Tibial artery (tissue), 4 donors: ENCODE results near the gene DEPDC1B.

ENCODE experiments used
- DNase-seq, 2 donors: peaks; one replicate each; pipeline ENCODE4 v3.0.0-alpha.2; 2019
- H3K27ac ChIP-seq, 2 donors: fragments of 200-600 bp; sonication (generic) in 1 of 2; 1 replicate in 1 of 2; 2 replicates in 1 of 2; pipeline ENCODE4 v1.5.1; 2018 to 2019; ENCODE audit warnings: mild to moderate bottlenecking in 1 of 2
- H3K27me3 ChIP-seq, 2 donors: fragments of 200-600 bp; sonication (generic) in 1 of 2; one replicate each; pipeline versions ENCODE4 v1.5.1 to v1.6.0; 2016 to 2019
- H3K36me3 ChIP-seq, 3 donors: fragments of 200-600 bp; sonication (generic) in 2 of 3; one replicate each; pipeline ENCODE4 v1.5.1; 2016 to 2019; ENCODE audit warnings: mild to moderate bottlenecking in 2 of 3
- H3K4me1 ChIP-seq, 4 donors: fragments of 200-600 bp; sonication (generic) in 2 of 4; 1 replicate in 3 of 4; 2 replicates in 1 of 4; pipeline ENCODE4 v1.5.1; 2016 to 2019
- H3K4me3 ChIP-seq, 2 donors: fragments of 200-600 bp; sonication (generic) in 1 of 2; 1 replicate in 1 of 2; 2 replicates in 1 of 2; pipeline ENCODE4 v1.5.1; 2018 to 2019; ENCODE audit warnings: mild to moderate bottlenecking in 2 of 2
- H3K9me3 ChIP-seq, 3 donors: fragments of 200-600 bp; sonication (generic) in 1 of 3; one replicate each; pipeline ENCODE4 v1.5.1; 2016 to 2019
- CTCF ChIP-seq, 2 experiments: fragments of 200-600 bp in 1 of 2; fragments of 450-650 bp in 1 of 2; IDR thresholded peaks; one replicate each; pipeline ENCODE4 v1.5.1; 2017 to 2019; ENCODE audit warnings: antibody characterized with exemption in 2 of 2, mild to moderate bottlenecking in 1 of 2, moderate library complexity in 1 of 2
- intact Hi-C: fragments of 100-400 bp; cut with DNase I; formaldehyde crosslinking; loops from one replicate; pipeline ENCODE4 v1.15.0; 2023; ENCODE audit warnings: low total_unique reads

DEPDC1B gene

GRCh38 chr5:60551250-60551649 lies 148.7 kb downstream of the DEPDC1B start:
- H3K4me1 ChIP-seq: peaks cover 0 to 55% (median 7%) of the 10 kb centered on the region in 4 donors
- no peak for TF ChIP-seq CTCF (IDR thresholded peaks at IDR 0.05)
- no peaks in the 10 kb centered on the region for H3K36me3 ChIP-seq
- no peaks in the 10 kb centered on the region for H3K27me3 ChIP-seq
- H3K9me3 ChIP-seq: no peaks in the 10 kb centered on the region
- no peak overlapping the region for H3K4me3 ChIP-seq
- no peak for DNase-seq
- intact Hi-C loops: no loop called here
- peak overlapping the region; percentile 16 to 49 for H3K27ac ChIP-seq

DNA sequence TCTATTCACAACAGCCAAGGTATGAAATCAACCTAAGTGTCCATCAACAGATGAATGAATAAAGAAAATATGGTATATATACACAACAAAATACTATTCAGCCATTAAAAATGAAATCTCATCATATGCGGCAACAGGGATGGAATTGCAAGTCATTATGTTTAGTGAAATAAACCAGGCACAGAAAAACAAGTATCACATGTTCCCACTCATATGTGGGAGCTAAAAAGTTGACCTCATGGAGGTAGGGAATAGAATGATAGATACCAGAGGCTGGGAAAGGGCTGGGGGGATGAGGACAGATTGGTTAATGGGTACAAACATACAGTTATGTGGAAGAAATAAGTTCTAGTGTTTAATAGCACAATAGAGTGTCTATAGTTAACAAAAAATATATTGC lies 149.7 kb downstream of the DEPDC1B start:
- no peak overlapping the region for H3K4me3 ChIP-seq
- no peak for TF ChIP-seq CTCF (IDR thresholded peaks at IDR 0.05)
- intact Hi-C loops: no loop called here
- no peaks in the 10 kb centered on the region for H3K27me3 ChIP-seq
- H3K27ac ChIP-seq: peak overlapping the region in 1 of 2 donors; percentile 24
- no peaks in the 10 kb centered on the region for H3K9me3 ChIP-seq
- no peaks in the 10 kb centered on the region for H3K36me3 ChIP-seq
- H3K4me1 ChIP-seq: peaks cover 0 to 64% (median 11%) of the 10 kb centered on the region in 4 donors
- DNase-seq: no peak

GRCh38 chr5:60549841-60550240 lies 150.1 kb downstream of the DEPDC1B start:
- Histone ChIP-seq H3K4me1 (peaks cover 0 to 69% (median 11%) of the 10 kb centered on the region in 4 donors), H3K27me3 (no peaks in the 10 kb centered on the region), H3K36me3 (no peaks in the 10 kb centered on the region), H3K4me3 (no peak overlapping the region), H3K9me3 (no peaks in the 10 kb centered on the region), H3K27ac (peak overlapping the region in 1 of 2 donors; percentile 24)
- no peak for DNase-seq
- TF ChIP-seq CTCF (IDR thresholded peaks at IDR 0.05): no peak
- intact Hi-C loops: no loop called here
